Astrocyte (in vitro differentiated cells and primary cell): ENCODE results near the gene DDC.
"Not testable (repeated sequence)": the region's sequence is repeated elsewhere in the genome, so short reads cannot be mapped to it uniquely, and the experiment has no call there.

Experiments used
- CTCF ChIP-seq: IDR thresholded peaks from 2 replicates; pipeline ENCODE4 v1.5.1; 2011; ENCODE audit warnings: low read depth, mild to moderate bottlenecking, inconsistent platforms, low read length, moderate library complexity; ENCODE audit not compliant: insufficient read depth
- EZH2 ChIP-seq: IDR thresholded peaks from 2 replicates; pipeline ENCODE4 v1.6.1; 2012; ENCODE audit warnings: mild to moderate bottlenecking, low read length, inconsistent platforms; ENCODE audit not compliant: insufficient read depth

GRCh38 chr7:50545613-50546012, 19.6 kb downstream of the DDC start:
- not testable (repeated sequence) for TF ChIP-seq EZH2, CTCF
